Measurements from ENCODE around the gene POR.
"Not testable (repeated sequence)": the region's sequence is repeated elsewhere in the genome, so short reads cannot be mapped to it uniquely, and the experiment has no call there.

POR gene

DNA sequence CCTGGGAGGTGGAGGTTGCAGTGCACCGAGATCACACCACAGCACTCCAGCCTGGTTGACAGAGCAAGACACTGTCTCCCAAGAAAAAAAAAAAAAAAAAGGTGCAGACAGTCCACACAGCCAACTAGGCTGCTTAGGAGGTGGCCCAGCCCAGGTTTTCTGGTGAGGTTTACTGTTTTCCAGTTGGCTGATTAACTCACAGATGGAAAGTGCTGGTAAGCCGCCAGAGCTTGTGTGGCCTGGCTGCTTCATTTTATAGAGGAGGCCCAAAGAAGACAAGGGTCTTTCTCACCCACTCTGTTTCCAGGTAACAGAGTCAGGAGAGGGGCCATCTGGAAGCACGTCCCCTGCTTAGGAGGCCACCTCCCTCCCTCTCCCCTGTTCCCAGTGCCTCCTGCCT lies 29.9 kb upstream of the POR start:
- DNase-seq = no peak

DNA sequence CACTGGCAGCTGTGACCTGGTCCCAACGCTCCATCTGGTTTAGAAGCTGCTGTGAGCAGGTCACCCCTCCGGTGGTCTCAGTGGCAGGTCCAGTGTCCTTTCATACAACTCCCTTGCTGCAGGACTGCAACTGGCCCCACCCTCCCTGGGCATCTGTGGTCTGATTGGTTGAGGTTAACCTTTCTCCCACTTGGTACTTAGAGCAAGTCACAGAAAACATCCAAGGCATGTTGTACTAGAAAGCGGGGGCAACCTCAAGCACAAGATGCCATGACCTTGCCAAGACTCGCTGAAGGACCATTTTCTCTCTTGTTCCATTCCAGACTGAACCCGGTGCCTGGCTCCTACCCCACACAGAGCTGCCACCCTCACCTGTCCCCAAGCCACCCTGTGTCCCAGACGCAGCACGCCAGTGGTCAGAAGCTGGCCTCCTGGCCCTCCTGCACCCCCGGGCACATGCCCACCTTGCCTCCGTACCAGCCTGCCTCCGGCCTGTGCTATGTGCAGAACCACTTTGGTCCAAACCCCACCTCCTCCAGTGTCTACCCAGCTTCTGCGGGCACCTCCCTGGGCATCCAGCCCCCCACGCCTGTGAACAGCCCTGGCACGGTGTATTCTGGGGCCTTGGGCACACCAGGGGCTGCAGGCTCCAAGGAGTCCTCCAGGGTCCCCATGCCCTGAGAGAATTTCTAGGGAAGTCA lies 27.1 kb upstream of the POR start:
- DNase-seq = no peak

DNA sequence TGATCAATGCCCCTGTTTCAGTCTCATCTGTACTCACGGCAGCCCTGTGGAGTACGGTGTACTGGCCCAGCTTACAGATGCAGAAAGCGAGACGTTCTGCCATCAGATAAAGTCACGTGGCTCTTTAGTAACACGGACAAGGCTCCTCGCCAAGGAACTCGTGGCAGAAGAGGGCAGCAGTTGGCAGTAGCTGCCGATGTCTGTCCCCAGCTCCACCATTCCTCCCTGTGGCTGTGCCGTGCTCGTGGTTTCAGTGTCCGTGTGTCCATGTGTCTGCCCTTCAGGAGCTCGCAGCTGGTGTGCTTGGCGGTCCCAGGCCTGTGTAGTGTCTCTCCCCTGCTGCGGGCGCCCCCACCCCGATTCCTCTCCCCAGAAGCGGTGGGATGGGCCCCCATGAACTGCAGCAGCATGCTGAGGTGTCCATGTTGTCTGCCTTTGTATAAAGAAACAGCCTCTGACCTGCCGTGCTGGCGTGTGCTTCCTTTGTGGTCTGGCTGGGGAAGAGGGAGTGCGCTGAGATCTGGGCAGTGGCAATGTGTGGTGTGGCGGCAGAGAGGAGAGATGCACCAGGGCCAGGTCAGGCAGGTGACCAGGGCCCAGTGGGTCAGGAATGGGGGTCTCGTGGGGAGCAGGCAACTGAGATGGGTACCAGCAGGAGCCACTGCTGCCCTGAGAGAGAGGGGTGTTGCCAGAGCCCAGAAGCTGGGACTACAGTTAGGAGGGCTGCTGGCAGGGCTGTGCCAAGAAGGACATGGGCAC lies 26.3 kb upstream of the POR start:
- no peak for DNase-seq

DNA sequence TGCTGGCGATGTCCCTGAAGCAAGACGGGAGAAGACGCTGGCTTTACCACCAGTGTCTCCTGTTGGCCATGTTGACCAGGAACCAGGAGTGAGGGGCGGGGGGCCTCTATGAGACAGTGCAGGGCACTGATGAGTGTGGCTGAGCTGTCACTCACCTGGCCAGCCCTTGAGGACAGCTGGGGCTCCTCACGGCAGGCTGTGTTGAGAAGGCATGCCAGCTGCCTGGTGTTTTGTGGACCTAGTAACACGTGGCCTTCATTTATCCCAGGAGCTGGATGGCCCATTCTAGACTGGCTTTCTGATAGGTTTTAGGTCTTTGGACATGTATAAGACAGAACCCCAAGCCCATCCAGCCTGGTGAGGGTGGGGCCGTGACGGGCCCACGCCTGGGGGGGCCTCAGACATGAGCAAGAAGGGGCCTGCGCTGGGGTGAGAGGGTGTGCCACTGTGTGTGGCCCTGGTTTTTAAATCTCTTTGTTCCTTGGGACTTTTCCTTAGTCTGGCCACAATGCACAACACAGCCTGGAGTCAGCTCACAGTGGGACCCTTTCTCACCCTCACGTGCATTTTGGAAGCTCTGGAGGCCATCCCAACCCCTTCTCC lies 25.6 kb upstream of the POR start:
- DNase-seq = no peak

DNA sequence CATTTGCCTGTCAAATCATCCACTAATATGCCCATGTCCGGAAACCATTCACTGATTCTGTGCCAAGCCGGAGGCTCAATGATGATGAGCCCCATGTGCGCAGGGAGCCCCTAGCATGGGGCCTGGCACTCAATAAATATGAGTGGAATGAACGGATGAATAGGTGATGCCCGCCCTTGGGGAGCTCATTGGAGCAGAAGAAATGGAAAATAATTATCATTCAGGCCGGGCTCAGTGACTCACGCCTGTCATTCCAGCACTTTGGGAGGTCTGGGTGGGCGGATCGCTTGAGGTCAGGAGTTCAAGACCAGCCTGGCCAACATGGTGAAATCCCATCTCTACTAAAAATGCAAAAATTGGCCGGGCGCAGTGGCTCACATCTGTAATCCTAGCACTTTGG lies 25.1 kb upstream of the POR start:
- no peak for DNase-seq

DNA sequence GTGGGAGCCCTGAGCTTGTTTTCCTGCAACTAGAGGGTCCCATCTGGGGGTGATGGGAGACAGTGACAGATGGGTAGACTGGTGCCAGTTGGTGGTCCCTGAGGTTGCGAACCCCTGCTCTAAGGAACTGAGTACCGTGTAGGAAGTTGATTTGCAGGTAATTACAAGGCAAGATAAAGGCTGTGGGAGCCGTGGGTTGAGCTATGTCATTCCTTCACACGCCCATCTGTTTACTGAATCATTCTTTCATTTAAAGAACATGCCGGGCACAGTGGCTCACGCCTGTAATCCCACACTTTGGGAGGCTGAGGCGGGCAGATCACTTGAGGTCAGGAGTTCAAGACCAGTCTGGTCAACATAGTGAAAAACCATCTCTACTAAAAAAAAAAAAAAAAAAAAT lies 23.7 kb upstream of the POR start:
- not testable (repeated sequence) for DNase-seq

DNA sequence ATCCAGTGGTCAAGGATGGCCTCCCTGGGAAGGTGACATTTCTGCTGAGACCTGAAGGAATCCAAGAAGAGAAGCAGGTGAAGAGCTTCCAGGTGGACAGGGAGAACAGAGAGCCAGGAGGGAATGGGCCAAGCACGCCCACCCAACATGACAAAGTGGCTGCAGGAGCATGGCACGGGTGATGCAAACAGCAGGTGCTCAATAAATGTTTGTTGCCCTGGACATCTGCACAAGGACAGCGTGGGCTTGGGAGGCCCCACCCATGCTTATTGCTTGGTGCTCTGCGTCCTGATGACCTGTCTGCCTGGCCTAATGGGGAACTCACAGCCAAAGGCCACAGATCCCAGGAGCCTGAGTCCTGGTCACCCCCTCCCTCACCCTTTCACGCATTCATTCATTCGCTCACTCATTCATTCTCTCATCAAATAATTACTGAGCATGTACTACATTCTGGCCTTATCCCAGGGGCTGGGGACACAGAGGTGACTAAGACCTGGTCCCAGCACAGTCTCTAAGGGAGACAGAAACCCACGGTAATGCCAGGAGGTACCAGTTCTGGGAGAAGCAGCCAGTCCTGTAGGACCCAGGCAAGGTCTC lies 23.0 kb upstream of the POR start:
- DNase-seq = no peak

DNA sequence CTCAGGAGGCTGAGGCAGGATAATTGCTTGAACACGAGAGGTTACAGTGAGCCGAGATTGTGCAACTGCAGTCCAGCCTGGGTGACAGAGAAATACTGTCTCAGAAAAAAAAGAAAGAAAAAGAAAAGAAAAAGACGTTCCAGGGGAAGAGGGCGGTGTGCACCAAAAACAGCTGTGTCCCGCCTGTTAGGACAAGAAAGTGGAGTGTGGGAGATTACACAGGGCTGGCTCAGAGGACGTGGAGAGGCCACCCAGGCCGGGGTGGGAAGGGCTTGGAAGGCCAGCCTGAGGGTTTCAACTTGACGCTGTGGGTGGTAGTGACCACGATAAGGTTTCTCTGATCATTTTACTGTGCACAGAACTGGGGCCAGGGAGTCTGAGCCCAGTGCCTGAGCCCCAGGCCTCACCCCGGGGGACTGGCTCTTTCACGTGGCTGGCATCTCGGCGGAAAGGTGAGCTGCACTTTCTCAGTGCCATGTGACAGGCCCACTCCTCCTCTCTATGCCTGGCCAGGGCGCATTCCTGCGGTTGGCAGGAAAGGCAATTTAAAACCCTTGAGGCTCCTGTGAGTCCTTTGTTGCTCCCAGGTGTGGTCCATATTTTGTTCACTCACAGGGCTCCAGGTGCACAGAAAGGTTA lies 22.2 kb upstream of the POR start:
- DNase-seq = no peak

DNA sequence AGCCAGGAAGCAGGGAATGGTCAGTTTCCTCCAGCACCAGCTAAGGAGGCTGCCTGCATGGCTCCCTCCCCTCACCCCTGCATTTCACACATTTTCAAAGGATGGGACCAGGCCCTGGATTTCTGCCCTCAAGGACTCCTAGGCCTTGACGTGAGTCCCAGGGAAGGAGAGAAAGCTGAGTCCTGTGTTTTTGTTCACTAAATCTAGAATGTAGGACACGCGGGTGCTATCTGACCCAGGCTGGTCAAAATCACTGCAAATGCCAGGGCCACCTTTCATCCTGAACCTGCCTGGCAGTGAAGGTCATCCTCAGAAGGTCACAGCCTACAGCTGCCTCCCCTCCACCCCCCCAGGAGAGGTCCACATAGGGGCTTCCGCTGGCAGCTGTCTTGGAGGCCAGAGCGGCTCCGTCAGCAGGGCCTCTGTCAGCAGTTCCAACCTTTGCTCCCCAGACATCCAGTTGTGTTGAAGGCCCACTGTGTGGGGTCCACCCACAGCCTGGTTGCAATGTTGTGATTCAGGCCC lies 18.1 kb upstream of the POR start:
- no peak for DNase-seq

DNA sequence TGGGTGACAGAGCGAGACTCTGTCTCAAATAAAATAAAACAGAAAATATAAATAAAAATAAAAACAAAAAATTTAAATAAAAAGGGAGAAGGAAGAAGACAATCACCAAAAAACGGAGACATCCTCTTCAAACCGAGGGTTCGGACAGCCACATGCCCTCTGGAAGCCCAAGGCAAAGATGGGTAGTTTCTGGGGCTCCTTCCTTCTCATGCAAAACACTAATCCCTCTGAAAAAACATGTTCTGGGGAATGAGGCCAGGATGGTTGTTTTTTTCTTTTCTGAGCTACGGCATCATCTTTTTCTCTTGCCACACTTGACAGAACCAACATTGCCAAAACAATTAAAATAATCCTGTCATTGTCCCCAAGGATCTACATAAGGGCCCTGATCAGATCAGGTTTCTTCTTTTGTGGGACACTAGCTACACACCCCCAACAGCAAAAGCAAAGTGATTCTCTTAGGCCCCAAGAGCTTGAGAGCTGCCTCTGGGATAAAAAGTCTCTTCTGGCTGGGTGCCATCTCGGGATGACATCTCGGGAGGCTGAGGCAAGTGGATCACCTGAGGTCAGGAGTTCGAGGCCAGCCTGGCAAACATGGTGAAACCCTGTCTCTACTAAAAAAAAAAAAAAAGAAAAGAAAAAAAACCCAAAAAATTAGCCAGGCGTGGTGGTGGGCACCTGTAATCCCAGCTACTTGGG lies 14.2 kb upstream of the POR start:
- DNase-seq = no peak

DNA sequence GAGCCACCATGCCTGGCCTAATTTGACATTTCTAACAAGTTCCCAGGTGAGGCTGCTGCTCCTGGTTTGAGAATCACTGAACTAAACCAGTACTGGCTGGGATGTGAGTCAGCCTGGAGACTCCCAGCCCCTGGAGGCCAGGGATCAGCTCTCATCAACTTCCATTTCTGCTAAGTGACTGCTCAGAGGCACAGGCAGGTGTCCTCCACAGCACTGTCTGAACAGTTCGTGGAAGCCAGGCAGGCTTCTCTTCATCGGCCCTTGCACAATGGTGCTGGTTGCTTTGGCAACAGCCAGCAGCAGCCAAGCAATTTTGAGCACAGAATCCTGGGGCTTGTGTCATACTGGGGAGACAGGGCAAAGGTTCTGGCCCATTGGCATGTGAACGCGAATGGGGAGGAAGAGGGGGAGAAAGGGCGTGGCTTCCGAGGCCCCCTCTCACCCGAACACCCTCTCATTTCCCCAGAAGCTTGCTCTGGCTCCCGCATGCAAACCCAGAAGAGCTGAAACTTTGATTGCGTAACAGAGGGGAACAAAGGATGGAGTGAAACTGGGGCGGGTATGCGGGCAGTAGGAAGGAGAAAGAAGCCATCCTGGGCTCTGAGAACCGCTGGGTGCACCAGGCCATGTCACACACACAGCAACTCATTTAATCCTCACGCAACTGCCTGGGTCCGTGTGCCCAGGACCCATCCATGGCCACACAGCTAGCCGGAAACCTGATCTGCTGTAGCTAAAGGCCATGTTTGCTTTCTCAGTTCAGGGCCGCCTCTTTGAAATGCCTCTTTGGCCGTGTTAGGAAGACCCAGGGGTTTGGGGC lies 9.0 kb upstream of the POR start:
- DNase-seq = no peak

DNA sequence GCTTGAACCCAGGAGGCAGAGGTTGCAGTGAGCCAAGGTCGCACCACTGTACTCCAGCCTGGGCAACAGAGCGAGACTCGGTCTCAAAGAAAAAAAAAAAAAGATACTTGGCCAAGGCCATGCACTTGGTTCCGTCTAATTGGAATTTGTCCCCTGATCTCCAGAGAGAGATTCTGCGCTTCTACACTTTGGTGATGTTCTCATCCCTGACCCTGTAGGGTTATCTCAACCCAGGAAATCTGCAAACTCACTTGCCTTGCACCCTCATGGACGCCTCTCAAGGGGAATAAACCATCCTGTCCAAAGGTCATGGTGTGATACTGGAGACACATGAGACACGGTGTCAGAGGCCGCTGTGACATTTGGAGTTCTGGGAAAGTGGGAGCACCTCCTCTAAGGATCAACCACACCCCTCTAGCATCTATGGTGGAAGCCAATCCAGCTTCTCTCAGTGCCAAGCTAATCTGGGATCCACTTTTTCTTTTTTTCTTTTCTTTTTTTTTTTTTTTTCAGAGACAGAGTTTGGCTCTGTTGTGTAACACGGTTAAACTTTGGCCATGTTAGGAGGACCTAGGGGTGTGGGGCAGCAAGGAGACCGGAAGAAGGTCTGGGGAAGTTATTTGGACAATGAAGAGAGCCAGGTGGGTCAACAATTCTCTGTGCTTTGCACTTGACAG lies 7.8 kb upstream of the POR start:
- DNase-seq = no peak

DNA sequence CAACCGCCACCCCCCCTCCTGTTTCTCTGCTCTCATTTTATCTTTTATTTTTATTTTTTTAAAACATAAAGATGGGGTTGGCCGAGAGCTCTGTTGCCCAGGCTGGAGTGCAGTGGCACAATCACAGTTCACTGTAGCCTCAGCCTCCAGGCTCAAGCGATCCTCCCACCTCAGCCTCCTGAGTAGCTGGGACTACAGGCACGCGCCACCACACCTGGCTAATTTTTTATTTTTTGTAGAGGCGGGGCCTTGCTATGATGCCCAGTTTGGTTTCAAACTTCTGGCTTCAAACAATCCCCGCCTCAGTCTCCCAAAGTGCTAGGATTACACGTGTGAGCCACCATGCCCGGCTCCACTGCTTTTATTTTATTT lies 7.3 kb upstream of the POR start:
- not testable (repeated sequence) for DNase-seq

DNA sequence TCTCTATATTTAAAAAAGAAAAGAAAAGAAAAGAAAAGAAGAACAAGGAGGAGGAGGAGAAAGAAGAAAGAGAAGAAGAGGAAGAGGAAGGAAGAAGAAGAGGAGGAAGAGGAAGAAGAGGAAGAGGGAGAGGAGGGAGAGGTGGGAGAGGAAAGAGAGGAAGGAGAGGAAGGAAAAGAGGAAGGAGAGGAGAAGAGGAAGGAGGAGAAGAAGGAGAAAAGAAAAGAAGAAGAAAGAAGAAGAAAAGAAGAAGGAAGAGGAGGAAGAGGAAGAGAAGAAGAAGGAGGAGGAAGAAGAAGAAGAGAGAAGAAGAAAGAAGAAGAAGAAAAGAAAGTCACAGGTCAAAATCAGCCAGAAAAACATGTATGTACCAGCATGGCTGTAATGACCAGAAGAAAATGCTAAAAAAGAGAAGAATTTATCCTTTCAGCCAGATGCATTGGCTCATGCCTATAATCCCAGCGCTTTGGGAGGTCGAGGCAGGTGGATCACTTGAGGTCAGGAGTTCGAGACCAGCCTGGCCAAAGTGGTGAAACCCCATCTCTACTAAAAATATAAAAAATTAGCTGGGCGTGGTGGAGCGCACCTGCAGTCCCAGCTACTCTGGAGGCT lies 5.3 kb upstream of the POR start:
- no peak for DNase-seq

DNA sequence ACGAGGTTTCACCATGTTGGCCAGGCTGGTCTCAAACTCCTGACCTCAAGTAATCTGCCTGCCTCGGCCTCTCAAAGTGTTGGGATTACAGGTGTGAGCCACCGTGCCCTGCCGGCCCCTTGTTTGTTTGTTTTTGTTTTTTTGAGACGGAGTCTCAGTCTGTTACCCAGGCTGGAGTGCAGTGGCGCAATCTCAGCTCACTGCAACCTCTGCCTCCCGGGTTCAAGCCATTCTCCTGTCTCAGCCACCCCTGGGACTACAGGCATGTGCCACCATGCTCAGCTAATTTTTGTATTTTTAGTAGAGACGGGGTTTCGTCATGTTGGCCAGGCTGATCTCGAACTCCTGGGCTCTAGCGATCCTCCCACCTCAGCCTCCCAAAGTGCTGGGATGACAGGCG lies 3.8 kb upstream of the POR start:
- DNase-seq = not testable (repeated sequence)

DNA sequence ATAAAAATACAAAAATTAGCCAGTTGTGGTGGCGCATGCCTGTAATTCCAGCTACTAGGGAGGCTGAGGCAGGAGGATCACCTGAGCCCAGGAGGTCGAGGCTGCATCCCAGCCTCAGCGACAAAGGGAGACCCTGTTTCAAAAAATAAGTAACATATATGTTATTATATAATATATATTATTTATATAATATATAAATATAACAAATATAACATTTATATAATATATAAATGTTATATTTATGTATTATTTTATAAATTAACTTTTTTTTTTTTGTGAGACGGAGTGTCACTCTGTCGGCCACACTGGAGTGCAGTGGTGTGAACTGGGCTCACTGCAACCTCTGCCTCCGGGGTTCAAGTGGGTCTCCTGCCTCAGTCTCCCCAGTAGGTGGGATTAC lies 1.5 kb upstream of the POR start:
- no peak for DNase-seq

DNA sequence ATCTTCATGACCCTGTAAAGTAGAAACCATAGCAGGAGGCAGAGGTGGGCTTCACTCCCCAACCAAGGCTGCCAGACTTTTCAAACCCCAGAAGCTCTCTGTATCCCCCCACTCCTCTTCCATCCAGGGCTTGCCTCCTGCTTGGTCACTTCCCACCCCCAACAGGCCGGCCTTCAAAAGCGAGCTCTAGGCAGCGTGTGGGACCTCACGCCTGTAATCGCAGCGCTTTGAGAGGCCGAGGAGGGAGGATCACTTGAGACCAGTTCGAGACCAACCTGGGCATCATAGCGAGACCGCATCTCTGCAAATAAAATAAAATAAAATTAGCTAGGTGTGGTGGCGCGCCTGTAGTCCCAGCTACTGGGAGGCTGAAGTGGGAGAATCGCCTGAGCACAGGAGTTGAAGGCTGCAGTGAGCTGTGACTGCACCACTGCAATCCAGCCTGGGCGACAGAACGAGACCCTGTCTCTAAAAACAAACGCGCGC lies 743 bp upstream of the POR start:
- no peak for DNase-seq

DNA sequence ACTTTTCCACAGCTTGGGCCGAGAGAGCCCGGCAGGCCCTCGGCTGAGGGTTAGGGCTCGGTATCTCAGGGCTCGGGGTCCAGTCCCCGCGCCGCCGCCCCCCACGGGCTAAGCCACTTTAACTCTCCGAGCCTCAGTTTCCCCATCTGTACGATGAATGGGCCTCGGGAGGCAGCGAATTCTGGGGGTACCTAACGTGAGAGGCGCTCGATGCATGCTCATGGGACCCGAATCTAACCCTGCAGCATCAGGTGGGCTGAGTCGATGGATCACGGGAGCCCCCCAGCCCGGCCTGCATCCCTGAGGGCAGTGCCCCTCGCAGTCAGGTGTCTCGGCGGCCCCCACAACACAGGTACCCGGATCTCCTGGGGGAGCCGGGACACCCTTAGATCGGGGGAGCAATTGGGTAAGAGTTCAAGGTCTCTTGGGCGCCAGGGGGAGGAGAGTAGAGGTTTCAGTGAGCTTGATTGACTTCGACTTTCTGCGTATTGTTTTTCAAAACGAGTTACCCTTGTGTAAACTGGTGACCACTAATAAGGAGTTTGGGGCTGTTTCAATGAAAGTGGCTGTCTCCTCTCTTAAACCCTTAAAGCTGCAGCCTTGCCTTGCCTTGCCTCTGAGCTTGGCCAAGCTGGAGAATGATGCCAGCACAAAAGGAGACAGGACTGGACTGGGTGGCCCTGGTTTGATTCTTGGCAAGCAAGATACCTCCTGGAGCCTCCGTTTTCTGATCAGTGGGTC lies 631 bp downstream of the POR start:
- DNase-seq = no peak

DNA sequence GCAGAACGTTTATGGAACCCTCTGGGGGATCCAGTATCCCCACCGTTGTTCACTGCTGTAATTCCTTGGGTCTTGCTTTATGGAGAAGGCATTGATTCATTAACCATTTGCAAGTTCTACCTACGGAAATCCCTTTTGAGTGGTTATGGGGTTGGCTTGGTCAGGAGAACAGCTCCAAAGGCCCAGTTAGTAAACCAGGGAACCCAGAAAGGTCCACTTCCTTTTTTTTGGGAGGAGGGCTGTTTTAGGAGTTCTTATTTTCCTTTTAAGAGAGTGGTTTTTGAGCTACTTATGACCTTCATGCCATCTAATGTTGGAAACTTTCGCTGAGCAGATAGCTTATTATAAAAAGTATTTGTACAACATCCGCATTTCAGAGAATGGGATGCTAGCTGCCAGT lies 1.3 kb downstream of the POR start:
- DNase-seq = no peak

All from NCI-H1048 (cell line).